Measurements from ENCODE around the gene TTC31.

The TTC31 gene

DNA sequence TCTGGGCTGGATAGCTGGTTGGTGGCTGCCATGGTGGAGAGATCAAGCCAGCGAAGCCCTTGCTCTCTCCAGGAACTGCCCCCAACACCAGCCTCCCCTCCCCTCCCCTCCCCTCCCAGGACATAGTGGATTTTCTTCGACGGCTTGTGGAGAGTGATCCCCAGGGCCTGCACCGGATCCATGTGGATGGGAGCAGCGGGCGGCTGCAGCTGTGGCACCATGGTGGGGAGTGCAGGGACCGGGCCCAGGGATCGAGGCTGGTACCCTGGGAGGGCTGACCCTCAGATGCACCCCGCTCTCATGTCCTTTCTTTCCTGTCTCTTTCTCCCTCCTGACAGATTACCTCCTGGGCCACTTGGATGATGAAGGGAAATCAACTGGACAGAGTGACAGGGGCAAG lies 7.0 kb downstream of the TTC31 start:
- DNase-seq (no peak), ATAC-seq (no peak)
- Mint-ChIP-seq H3K27me3 (no peaks in the 10 kb centered on the region), H3K4me1 (peaks cover 2% of the 10 kb centered on the region), H3K36me3 (ENCODE audit: low read depth) (peaks cover 16% of the 10 kb centered on the region), H3K27ac (no peak overlapping the region), H3K9me3 (no peaks in the 10 kb centered on the region), H3K4me3 (no peak overlapping the region)

DNA sequence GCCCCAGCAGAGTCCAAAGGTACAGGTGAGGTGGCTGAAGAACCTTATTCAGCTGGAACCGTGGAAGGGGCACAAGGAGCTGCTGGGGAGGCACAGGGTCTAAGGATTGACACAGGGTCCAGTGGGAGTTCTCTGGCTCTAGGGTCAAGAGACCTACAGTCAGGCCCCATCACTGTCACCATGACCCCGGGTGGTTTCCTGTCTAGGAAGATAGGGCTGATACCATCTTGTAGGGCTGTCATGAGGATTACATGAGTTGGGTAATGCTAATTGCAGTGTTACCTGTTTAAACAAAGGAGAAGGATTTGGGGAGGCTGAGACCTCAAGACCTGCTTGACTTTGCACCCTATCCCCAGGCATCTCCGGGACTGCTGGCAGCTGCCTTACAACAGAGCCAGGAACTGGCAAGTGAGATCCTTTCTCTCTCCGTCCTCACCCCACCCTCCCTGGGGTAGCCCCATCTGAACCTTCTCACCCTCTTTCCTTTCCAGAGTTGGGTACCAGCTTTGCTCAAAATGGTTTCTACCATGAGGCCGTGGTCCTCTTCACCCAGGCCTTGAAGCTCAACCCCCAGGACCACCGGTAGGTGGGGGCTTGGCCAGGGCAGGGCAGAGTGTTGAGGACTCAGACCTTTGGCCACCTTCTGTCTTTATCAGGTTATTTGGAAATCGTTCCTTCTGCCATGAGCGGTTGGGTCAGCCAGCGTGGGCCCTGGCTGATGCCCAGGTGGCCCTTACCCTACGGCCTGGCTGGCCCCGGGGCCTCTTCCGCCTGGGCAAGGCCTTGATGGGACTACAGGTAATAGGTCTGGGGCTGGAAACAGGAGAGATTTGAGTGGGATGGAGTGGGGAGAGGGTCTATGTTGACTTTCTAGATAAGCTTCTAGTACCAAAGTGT lies 9.0 kb downstream of the TTC31 start:
- Mint-ChIP-seq H3K27ac (no peak overlapping the region), H3K36me3 (ENCODE audit: low read depth) (peaks cover 8% of the 10 kb centered on the region), H3K9me3 (no peaks in the 10 kb centered on the region), H3K27me3 (no peaks in the 10 kb centered on the region), H3K4me1 (no peaks in the 10 kb centered on the region), H3K4me3 (no peak overlapping the region)
- DNase-seq: no peak
- no peak for ATAC-seq

DNA sequence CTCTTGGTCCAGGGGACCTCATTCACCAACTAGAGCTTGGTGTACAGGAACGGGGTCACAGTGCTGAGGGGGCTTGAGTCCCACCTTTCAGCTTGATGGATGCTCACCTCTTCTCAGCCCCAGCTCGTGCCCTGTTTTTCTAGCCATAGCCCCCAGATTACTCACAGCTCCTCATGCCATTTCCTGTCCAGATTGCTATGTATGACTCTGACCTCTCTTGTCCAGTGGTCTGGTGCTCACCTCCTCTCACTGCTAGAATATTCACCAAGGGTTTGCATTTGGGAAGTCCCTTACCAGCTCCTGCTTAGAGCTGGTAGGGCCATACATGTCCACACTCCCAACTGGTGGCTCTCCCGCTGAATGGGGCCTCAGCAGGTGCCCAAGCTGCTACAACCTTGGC lies 10.7 kb downstream of the TTC31 start:
- peaks cover 10% of the 10 kb centered on the region for H3K27me3 Mint-ChIP-seq
- ATAC-seq (no peak), DNase-seq (no peak)
- no peak overlapping the region for H3K27ac Mint-ChIP-seq
- no peaks in the 10 kb centered on the region for H3K9me3 Mint-ChIP-seq
- peaks cover 10% of the 10 kb centered on the region for H3K4me1 Mint-ChIP-seq
- no peak overlapping the region for H3K4me3 Mint-ChIP-seq
- peaks cover 5% of the 10 kb centered on the region for H3K36me3 Mint-ChIP-seq (ENCODE audit: low read depth)

DNA sequence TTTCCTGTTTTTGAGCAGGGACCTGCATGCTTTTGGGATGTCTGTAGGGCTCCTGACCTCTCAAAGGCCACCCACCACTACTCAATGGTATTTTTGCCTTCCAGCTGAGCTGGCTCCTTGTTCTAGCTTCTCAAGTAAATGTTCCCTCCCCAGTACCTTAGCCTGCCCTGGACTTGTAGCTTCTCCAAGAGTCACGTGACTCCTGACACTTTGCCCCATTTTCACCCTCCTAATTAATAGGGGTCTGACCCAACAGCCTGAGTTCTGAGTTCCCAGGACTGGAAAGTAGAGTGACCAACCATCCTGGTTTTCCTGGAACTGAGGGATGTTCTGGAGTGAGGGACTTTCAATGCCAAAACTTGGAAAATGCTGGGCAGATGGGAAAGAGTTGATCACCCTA lies 12.6 kb downstream of the TTC31 start:
- Mint-ChIP-seq H3K4me3 (no peak overlapping the region), H3K4me1 (peaks cover 20% of the 10 kb centered on the region), H3K27me3 (peaks cover 25% of the 10 kb centered on the region), H3K27ac (no peak overlapping the region), H3K36me3 (ENCODE audit: low read depth) (peaks cover 4% of the 10 kb centered on the region), H3K9me3 (no peaks in the 10 kb centered on the region)
- no peak for ATAC-seq
- no peak for DNase-seq

DNA sequence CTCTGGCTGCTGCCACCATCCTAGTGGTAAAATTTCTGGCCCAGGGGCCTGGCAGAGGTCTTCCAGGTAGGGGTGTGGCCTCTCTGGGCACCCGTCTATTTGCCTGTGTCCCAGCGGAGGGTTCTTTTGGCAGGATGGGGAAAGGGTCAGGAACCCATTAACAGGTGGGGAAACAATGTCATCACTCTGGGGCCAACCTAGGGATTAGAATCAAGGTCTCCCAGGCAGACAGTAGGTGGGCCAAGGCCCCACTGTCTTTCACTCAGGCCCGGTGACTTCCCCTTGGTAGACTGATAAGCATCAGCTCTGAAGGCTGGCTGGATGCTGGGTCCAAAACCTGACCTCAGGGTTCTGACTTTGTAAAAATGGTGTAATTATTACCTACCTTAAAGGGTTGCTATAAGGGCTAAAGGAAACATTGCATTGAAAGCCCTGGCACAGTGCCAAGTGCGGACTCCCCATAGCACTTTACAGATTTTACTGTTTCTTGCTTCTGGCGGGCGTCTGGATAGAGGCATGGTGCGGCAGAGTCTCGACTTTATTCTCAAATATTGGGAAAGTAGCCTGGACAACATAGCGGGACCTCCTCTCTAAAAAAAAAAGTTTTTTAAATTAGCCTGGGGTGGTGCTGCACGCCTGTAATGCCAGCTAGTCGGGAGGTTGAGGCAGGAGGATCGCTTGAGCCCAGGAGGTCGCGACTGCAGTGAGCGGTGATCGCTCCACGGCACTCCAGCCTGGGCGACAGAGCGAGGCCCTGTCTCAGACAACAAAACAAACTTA lies 14.3 kb downstream of the TTC31 start:
- no peaks in the 10 kb centered on the region for H3K9me3 Mint-ChIP-seq
- H3K4me3 Mint-ChIP-seq: peak overlapping the region; percentile 77
- no peaks in the 10 kb centered on the region for H3K36me3 Mint-ChIP-seq (ENCODE audit: low read depth)
- peak overlapping the region; percentile 22 for H3K27ac Mint-ChIP-seq
- peaks cover 40% of the 10 kb centered on the region for H3K27me3 Mint-ChIP-seq
- peaks cover 24% of the 10 kb centered on the region for H3K4me1 Mint-ChIP-seq
- DNase-seq (no peak), ATAC-seq (no peak)

DNA sequence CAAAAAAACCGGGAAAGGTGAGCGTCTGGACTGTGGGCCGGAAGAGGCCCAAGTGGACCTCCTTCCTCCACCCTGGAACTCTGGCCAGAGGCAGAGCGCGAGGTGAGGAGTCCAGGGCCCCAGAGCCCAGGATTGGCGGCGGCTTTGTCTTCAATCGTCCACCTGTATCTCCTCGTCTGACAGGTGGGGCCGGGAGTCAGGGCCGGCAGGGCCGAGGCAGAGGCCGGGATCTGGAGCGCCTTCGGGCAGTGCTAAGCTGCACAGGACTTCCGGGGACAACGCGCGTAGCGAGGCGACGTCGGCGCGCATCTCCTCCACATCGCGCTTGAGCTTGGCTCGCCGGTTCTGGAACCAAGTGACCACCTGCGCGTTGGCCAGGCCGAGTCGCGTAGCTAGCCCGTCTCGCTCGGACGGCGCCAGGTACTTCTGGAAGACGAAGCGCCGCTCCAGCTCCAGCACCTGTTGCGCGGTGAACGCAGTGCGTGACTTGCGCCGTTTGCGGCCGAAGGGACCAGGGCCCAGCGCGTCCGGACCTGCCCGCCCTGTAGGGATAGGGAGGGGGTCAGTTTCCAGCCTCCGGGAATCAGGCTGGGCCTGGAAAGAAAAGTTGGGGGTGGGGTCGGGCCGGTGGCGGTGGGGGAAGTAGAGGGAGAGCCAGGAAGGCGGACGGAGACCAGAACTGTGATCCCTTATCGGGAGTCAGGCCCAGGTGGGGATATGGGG lies 15.1 kb downstream of the TTC31 start:
- ATAC-seq: no peak
- peak overlapping the region; percentile 22 for H3K27ac Mint-ChIP-seq

DNA sequence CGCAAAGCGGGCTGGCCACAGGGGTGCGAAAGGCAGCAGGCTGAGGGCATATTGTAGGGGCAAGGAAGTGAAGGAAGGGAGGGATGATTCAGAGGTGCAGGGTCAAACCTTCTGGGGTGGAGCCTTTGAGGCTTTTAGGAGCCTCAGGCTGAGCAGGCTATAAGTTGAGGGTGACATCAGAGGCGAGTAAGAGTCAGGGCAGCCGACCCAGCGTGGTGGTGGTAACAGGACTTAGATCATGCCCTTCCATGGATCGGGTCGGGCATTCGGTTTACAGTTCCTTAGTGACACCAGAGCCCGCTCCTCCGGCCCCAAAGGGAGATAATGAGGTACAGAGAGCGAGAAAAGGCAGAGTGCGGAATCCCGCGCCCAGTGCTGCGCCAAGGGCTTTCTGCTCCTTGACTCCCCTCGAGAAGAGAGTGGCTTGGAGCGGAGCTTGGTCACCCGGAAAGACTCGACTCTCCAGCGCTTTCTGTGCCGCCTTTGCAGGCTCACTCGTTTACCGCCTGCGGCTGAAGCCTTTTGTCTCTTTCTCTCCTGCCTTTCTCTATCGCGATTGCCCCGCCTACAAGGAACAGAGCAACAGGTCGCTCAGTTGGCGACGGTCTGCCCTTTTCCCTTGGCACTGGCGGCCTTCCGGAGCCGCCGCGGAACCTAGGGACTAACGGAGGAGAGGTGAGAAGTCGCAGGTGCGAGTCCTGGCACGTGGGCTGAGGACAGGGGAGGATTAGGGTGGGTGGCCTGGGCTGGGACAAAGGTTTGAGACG lies 15.8 kb downstream of the TTC31 start:
- Mint-ChIP-seq H3K4me3 (peak overlapping the region; percentile 77), H3K36me3 (ENCODE audit: low read depth) (no peaks in the 10 kb centered on the region), H3K4me1 (peaks cover 38% of the 10 kb centered on the region), H3K27ac (peak overlapping the region; percentile 9), H3K9me3 (no peaks in the 10 kb centered on the region), H3K27me3 (peaks cover 51% of the 10 kb centered on the region)
- DNase-seq (peak; percentile 37), ATAC-seq (peak; percentile 81)

More for the DNA sequence above, 15.1 kb downstream of the TTC31 start:
- Mint-ChIP-seq H3K27me3 (peaks cover 48% of the 10 kb centered on the region), H3K4me3 (peak overlapping the region; percentile 77), H3K9me3 (no peaks in the 10 kb centered on the region), H3K36me3 (ENCODE audit: low read depth) (no peaks in the 10 kb centered on the region), H3K4me1 (peaks cover 32% of the 10 kb centered on the region)
- DNase-seq: peak; percentile 30

DNA sequence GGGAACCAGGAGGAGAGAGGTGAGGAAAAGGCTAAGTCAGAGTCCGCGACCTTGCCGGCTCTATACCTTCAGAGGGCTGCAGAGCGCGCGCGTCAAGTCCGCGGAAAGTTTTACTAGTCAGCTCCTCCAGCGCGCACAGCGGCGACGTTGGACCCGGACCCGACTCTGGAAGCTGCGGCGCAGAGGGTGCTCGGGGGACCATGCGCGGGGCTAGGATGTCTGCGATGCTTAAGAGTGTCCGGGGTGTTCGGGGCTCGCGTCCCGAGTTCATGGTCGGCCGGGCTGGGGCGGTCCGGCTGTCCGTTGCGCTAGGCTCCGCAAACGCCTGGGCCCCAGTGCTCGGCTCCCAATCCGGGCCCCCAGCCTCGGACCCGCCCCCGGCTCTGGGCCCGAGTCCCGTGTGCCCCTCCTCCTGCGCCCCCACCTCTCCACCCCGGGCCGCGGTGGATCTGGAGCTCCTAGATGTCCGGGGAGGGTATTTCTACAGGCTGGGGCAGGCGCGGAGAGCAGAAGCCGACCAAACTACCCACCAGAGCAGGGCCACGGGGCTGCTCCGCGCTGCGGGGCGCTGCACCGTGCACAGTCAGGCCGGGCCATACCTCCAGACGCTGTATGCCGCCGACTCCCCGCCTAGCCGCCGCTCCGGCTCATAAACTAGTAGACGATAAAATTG lies 16.5 kb downstream of the TTC31 start, which contains the start of gene LBX2:
LBX2 (minus strand) TSS at position 337 of the 673 bp plus-strand sequence; CDS start at position 271, 66 bp downstream.
- Mint-ChIP-seq H3K27me3 (peaks cover 58% of the 10 kb centered on the region), H3K4me3 (peak within 1 kb of the TSS; percentile 77), H3K27ac (no peak within 1 kb of the TSS), H3K9me3 (no peaks in the 10 kb centered on the region), H3K36me3 (ENCODE audit: low read depth) (peaks cover 3% of the 10 kb centered on the region), H3K4me1 (peaks cover 45% of the 10 kb centered on the region)
- peak; percentile 56 for DNase-seq
- peak; percentile 33 for ATAC-seq

DNA sequence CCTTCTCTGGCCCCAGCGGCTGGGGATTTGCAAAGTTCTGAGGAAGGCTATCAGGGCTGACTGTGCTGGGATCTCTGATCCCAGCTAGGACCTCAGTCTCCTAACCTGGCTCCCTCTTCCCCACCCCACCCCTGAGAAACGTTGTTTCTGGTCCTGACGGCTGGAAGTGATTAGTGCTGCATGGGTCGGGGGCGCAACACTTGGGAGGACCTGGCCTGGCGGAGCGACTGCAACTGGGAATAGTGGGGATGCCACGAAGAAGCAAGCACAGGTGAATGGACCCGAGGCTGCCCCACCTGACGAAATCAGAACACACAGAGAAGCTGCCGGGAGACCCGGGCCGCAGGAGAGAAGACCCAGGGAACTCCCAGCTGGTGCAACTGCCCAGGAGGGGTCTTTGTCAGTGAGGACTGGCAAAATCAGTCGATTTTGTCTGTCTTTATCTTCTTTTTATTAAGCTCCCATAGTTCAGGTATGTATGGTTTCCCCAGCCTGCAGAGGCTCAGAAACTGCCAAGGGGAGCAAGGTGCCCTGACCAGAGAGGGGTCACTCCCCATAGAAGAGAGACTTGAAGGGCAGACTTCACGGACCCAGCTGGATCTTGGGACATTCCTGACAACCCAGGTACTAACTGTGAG lies 17.2 kb downstream of the TTC31 start:
- no peak overlapping the region for H3K4me3 Mint-ChIP-seq
- no peak for DNase-seq
- peaks cover 50% of the 10 kb centered on the region for H3K4me1 Mint-ChIP-seq
- H3K27me3 Mint-ChIP-seq: peaks cover 64% of the 10 kb centered on the region
- ATAC-seq: no peak
- peaks cover 10% of the 10 kb centered on the region for H3K36me3 Mint-ChIP-seq (ENCODE audit: low read depth)
- no peak overlapping the region for H3K27ac Mint-ChIP-seq
- no peaks in the 10 kb centered on the region for H3K9me3 Mint-ChIP-seq

DNA sequence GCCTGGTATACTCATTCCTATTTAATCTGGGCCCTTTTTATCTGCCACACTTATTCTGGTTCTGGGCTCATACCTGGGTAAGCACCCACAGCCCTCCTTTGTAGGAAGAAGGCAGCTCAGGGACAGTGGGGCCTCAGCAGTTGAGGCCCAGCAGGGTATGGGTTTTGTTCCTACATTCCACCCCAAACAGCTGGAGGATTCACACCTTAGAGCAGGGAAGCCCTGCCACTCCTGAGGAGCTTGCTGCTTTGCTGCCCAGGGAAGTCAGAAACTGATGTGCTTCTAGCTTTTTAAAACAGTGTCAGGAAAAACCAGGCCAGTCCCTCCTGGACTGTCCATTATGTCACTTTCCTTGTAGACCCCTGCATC lies 17.7 kb downstream of the TTC31 start:
- Mint-ChIP-seq H3K27me3 (peaks cover 66% of the 10 kb centered on the region), H3K27ac (no peak overlapping the region), H3K4me3 (no peak overlapping the region), H3K4me1 (peaks cover 52% of the 10 kb centered on the region), H3K9me3 (no peaks in the 10 kb centered on the region), H3K36me3 (ENCODE audit: low read depth) (peaks cover 15% of the 10 kb centered on the region)
- no peak for DNase-seq
- ATAC-seq: no peak

DNA sequence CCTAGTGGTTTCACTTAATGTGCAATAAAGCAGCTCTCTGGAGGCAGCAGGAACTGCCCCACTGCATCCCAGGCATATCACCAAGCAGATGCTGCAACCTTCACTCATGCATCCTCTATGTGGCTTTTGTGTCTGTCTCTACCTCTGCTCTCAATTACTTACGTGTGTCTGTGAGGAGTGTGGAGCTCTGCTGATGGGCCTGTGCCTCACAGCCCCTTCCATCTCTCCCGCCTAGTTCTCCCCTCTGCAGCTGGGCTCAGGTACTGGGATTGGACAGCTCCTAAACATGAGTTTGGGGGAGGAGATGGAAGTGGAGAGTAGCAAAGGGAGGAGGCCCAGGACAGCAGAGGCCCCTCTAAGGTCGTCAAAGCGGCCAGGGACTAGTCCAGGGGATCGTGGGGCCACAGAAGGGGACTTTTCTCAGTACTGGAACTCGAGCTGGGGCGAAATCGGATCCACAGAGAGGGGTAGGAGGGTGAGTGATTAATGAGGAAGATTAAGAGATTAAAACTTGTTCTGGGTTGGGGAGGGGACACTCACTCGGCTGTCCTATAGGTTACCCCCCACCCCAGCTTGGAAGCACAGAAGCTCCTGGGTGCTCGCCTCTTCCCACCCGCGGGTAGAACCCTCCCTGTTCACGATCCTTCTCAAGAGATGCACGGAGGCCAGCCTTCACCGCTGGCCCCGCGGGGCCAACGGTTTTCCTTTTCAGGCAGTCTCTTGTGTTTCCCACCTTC lies 18.6 kb downstream of the TTC31 start:
- Mint-ChIP-seq H3K4me1 (peaks cover 58% of the 10 kb centered on the region), H3K36me3 (ENCODE audit: low read depth) (peaks cover 21% of the 10 kb centered on the region), H3K27ac (no peak overlapping the region), H3K4me3 (no peak overlapping the region), H3K9me3 (no peaks in the 10 kb centered on the region), H3K27me3 (peaks cover 66% of the 10 kb centered on the region)
- ATAC-seq: no peak
- DNase-seq: no peak

DNA sequence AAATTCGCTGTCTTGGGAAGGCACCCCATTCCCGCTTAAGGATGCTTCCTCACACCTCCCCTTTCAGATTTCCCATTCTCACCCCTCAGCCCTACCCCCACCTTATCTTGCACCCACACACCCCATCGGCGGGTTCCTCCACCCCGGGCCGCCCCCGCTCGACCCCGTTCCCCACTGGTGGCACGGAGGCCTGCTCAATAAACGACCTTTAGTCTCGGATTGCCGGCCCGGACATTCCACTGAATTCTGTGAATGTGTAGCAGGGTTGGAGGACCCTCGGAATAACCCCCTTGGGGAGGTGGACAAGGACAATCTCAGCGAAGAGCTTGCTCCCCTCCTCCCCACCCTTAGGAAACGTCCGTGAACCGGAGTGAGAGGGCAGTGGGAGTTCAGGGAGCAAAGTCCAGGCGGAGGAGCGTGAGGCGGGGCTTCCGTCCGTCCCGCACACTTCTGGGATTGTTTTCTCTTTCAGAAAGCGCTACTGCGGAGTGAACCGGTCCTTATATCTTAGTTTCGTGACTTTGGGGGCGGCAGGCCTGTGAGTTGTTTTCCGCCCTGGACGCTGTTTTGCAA lies 19.4 kb downstream of the TTC31 start:
- ATAC-seq (no peak), DNase-seq (no peak)
- no peak overlapping the region for H3K27ac Mint-ChIP-seq
- H3K4me3 Mint-ChIP-seq: peak overlapping the region; percentile 57
- peaks cover 28% of the 10 kb centered on the region for H3K36me3 Mint-ChIP-seq (ENCODE audit: low read depth)
- H3K9me3 Mint-ChIP-seq: no peaks in the 10 kb centered on the region
- H3K27me3 Mint-ChIP-seq: peaks cover 66% of the 10 kb centered on the region
- H3K4me1 Mint-ChIP-seq: peaks cover 66% of the 10 kb centered on the region
